Esophagus muscularis mucosa (tissue), 4 donors: ENCODE measurements around the gene TNPO3. TPM values are rescaled to one million over a fixed set of nuclear protein-coding genes. Genes with fewer than 3 reads are reported as not detected.
A peak's percentile ranks its signal among the peaks of the same experiment; 100 is the strongest.

Experiments used
- DNase-seq: peaks from one replicate; pipeline ENCODE4 v3.0.0-alpha.2; 2017; ENCODE audit errors: extremely low spot score
- H3K27ac ChIP-seq, 4 donors: fragments of 200-600 bp; sonication (generic); replicated peaks in 1 of 4; 1 replicate in 3 of 4; 2 replicates in 1 of 4; pipeline ENCODE4 v1.5.1; 2016 to 2019; ENCODE audit warnings: mild to moderate bottlenecking in 1 of 4
- H3K27me3 ChIP-seq, 4 donors: fragments of 200-600 bp; sonication (generic); one replicate each; pipeline versions ENCODE4 v1.5.1 to v1.6.0; 2016 to 2019
- H3K36me3 ChIP-seq, 4 donors: fragments of 200-600 bp; sonication (generic); one replicate each; pipeline ENCODE4 v1.5.1; 2016 to 2019
- H3K4me1 ChIP-seq, 4 donors: fragments of 200-600 bp; sonication (generic); one replicate each; pipeline ENCODE4 v1.5.1; 2016 to 2019
- H3K4me3 ChIP-seq, 4 donors: fragments of 200-600 bp; sonication (generic); 1 replicate in 2 of 4; 2 replicates in 2 of 4; pipeline ENCODE4 v1.5.1; 2016 to 2019; ENCODE audit warnings: mild to moderate bottlenecking in 4 of 4, moderate library complexity in 1 of 4
- H3K9me3 ChIP-seq, 4 donors: fragments of 200-600 bp; sonication (generic); 1 replicate in 3 of 4; 2 replicates in 1 of 4; pipeline ENCODE4 v1.5.1; 2016 to 2019
- EP300 ChIP-seq: sonication (generic); formaldehyde crosslinking; IDR thresholded peaks from one replicate; pipeline ENCODE4 v1.6.1; 2017; ENCODE audit warnings: antibody characterized with exemption
- POLR2A ChIP-seq: fragments of 450-650 bp; IDR thresholded peaks from one replicate; pipeline ENCODE4 v1.6.1; 2017; ENCODE audit warnings: antibody characterized with exemption, moderate library complexity, mild to moderate bottlenecking, low read depth
- POLR2AphosphoS5 ChIP-seq, 2 donors: sonication (generic); formaldehyde crosslinking; IDR thresholded peaks; one replicate each; pipeline ENCODE4 v1.6.1; 2017; ENCODE audit warnings: antibody characterized with exemption in 2 of 2
- WGBS: methylation state at CpG from one replicate; pipeline ENCODE4 v1.1.5; 2018; 5-methylcytosine and 5-hydroxymethylcytosine counted together
- intact Hi-C: fragments of 100-400 bp; cut with DNase I; formaldehyde crosslinking; loops from one replicate; pipeline ENCODE4 v1.15.1; 2023
- total RNA-seq, 4 donors: library from RNA; depleted of rRNA; stranded (reverse); fragments of >200 nt; gene quantifications; one replicate each; pipeline versions ENCODE4 v1.1.0 to v1.2.1, GENCODE V29; 2016
- TF ChIP-seq, protein P1 (sequence below), 3 experiments: fragments of 200-600 bp in 2 of 3; fragments of 450-650 bp in 1 of 3; sonication (generic) in 2 of 3; IDR thresholded peaks; one replicate each; pipeline ENCODE4 v1.5.1; 2017 to 2019; ENCODE audit warnings: antibody characterized with exemption in 3 of 3, mild to moderate bottlenecking in 2 of 3, moderate library complexity in 1 of 3

Gene TNPO3
- total RNA-seq, 4 donors from 2014 or later: 35.7 to 46.2 (median 38.1) TPM

GRCh38 chr7:128968624-128969023 lies 86.3 kb downstream of the TNPO3 start:
- no peak overlapping the region for H3K4me3 ChIP-seq
- no peaks in the 10 kb centered on the region for H3K4me1 ChIP-seq
- no peaks in the 10 kb centered on the region for H3K27me3 ChIP-seq
- no peak for TF ChIP-seq POLR2A
- TF ChIP-seq, protein P1, sequence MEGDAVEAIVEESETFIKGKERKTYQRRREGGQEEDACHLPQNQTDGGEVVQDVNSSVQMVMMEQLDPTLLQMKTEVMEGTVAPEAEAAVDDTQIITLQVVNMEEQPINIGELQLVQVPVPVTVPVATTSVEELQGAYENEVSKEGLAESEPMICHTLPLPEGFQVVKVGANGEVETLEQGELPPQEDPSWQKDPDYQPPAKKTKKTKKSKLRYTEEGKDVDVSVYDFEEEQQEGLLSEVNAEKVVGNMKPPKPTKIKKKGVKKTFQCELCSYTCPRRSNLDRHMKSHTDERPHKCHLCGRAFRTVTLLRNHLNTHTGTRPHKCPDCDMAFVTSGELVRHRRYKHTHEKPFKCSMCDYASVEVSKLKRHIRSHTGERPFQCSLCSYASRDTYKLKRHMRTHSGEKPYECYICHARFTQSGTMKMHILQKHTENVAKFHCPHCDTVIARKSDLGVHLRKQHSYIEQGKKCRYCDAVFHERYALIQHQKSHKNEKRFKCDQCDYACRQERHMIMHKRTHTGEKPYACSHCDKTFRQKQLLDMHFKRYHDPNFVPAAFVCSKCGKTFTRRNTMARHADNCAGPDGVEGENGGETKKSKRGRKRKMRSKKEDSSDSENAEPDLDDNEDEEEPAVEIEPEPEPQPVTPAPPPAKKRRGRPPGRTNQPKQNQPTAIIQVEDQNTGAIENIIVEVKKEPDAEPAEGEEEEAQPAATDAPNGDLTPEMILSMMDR (IDR thresholded peaks at IDR 0.05): no peak
- no peak for TF ChIP-seq POLR2AphosphoS5 (IDR thresholded peaks at IDR 0.05)
- TF ChIP-seq EP300: no peak
- no peak overlapping the region for H3K27ac ChIP-seq
- no peak for DNase-seq
- no peaks in the 10 kb centered on the region for H3K9me3 ChIP-seq
- intact Hi-C loops: no loop called here
- H3K36me3 ChIP-seq: peaks cover 51 to 95% (median 77%) of the 10 kb centered on the region in 4 donors
- WGBS: 95% methylated on average over 1 of the region's 1 CpG

GRCh38 chr7:128963327-128963757 lies 91.6 kb downstream of the TNPO3 start:
- TF ChIP-seq POLR2AphosphoS5 (IDR thresholded peaks at IDR 0.05) (no peak), EP300 (no peak), POLR2A (no peak)
- TF ChIP-seq, protein P1 (IDR thresholded peaks at IDR 0.05): no peak
- intact Hi-C loops: no loop called here
- DNase-seq: no peak
- 88% methylated on average over 1 of the region's 1 CpG for WGBS
- Histone ChIP-seq H3K36me3 (peaks cover 13 to 84% (median 60%) of the 10 kb centered on the region in 4 donors), H3K27ac (no peak overlapping the region), H3K4me1 (no peaks in the 10 kb centered on the region), H3K9me3 (no peaks in the 10 kb centered on the region), H3K27me3 (no peaks in the 10 kb centered on the region), H3K4me3 (no peak overlapping the region)

DNA sequence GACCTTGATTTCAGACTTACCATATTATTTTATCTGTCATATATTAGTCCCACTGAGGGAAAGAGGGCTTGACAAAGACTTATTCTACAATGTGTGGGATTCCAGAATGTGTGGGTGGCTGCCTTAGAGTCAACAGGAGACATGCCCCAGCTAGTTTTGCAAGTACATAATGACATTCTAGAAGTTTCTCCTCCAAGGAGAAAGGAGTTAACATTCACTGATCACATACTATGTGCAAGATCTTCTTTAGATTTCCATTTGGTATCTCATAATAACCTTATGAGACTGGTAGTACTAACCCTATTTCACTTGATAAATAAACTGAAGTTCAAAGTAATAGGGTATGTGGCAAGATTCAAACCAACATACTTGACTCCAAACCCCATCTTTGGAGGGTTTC lies 92.0 kb downstream of the TNPO3 start:
- no peak for DNase-seq
- intact Hi-C loops: no loop called here
- Histone ChIP-seq H3K4me3 (no peak overlapping the region), H3K27ac (no peak overlapping the region), H3K4me1 (no peaks in the 10 kb centered on the region), H3K9me3 (no peaks in the 10 kb centered on the region), H3K36me3 (peaks cover 12 to 84% (median 58%) of the 10 kb centered on the region in 4 donors), H3K27me3 (no peaks in the 10 kb centered on the region)
- TF ChIP-seq POLR2A (no peak), POLR2AphosphoS5 (IDR thresholded peaks at IDR 0.05) (no peak), EP300 (no peak)
- TF ChIP-seq, protein P1 (IDR thresholded peaks at IDR 0.05): no peak

DNA sequence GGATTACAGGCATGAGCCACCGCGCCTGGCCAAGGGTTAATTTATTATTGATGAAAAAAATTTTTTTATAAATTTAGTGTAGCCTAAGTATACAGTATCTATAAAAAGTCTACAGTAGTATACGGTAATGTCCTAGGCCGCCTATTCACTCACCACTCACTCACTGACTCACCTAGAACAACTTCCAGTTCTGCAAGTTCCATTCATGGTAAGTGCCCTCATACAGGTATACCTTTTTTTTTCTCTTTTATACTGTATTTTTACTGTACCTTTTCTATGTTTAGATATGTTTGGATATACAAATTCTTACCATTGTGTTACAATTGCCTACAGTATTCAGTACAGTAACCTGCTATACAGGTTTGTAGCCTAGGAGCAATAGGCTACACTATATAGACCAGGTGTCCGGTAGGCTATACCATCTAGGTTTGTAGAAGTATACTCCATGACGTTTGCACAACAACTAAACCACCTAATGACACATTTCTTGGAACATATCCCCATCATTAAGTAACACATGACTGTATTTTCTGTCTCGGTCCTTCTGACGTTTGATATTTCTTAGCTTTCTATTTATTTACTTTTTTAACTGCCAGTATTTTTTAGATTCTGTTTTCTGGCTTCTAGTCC lies 93.8 kb downstream of the TNPO3 start:
- TF ChIP-seq POLR2AphosphoS5 (IDR thresholded peaks at IDR 0.05) (no peak), POLR2A (no peak), EP300 (no peak)
- TF ChIP-seq, protein P1 (IDR thresholded peaks at IDR 0.05): no peak
- intact Hi-C loops: no loop called here
- Histone ChIP-seq H3K4me3 (no peak overlapping the region), H3K27me3 (no peaks in the 10 kb centered on the region), H3K4me1 (peaks cover 0 to 3% (median 0%) of the 10 kb centered on the region in 4 donors), H3K27ac (no peak overlapping the region), H3K36me3 (peaks cover 0 to 84% (median 60%) of the 10 kb centered on the region in 4 donors), H3K9me3 (no peaks in the 10 kb centered on the region)
- WGBS: 94% methylated on average over 8 of the region's 8 CpGs
- no peak for DNase-seq

DNA sequence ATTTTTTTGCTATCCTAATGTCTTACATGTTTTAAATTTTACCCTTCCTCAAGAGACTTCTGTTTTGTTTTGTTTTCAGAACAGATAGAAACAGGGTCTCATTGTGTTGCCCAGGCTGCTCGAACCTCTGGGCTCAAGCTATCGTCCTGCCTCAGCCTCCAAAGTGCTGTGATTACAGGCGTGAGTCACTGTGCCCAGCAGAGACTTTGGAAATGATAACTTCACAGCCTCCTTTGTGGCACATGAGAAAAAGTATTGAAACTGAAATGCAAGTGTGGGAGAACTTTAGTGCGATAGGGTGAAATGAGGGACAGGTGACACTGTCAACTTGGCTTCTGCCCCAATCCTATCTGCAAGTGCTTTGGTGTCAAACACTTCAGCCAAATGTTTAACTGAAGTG lies 95.6 kb downstream of the TNPO3 start:
- Histone ChIP-seq H3K27me3 (no peaks in the 10 kb centered on the region), H3K27ac (no peak overlapping the region), H3K4me3 (no peak overlapping the region), H3K4me1 (peaks cover 0 to 3% (median 0%) of the 10 kb centered on the region in 4 donors), H3K9me3 (no peaks in the 10 kb centered on the region), H3K36me3 (peaks cover 8 to 85% (median 66%) of the 10 kb centered on the region in 4 donors)
- peak; percentile 21 for DNase-seq
- TF ChIP-seq, protein P1 (IDR thresholded peaks at IDR 0.05): no peak
- intact Hi-C loops: no loop called here
- 98% methylated on average over 4 of the region's 4 CpGs for WGBS
